Fibroblast of villous mesenchyme (primary cell): ENCODE data around the gene MYL12B. TPM values are rescaled to one million over a fixed set of nuclear protein-coding genes. Genes with fewer than 3 reads are reported as not detected.

Experiments
- DNase-seq: peaks from one replicate; pipeline ENCODE4 v3.0.0-alpha.2; 2010; ENCODE audit warnings: low read depth
- H3K4me3 ChIP-seq: 2 replicates; pipeline ENCODE4 v1.5.1; 2011; ENCODE audit warnings: low read depth, mild to moderate bottlenecking, low read length
- total RNA-seq: library from RNA; depleted of rRNA; stranded (reverse); fragments of >200 nt; gene quantifications from 2 replicates; pipeline ENCODE4 v1.2.3, GENCODE V29; 2012
- TF ChIP-seq, protein P1 (sequence below): IDR thresholded peaks from 2 replicates; pipeline ENCODE4 v1.5.1; 2012; ENCODE audit warnings: low read depth, mild to moderate bottlenecking, low read length; ENCODE audit not compliant: insufficient read depth

MYL12B gene
- total RNA-seq, 1 donor, result 426 TPM

DNA sequence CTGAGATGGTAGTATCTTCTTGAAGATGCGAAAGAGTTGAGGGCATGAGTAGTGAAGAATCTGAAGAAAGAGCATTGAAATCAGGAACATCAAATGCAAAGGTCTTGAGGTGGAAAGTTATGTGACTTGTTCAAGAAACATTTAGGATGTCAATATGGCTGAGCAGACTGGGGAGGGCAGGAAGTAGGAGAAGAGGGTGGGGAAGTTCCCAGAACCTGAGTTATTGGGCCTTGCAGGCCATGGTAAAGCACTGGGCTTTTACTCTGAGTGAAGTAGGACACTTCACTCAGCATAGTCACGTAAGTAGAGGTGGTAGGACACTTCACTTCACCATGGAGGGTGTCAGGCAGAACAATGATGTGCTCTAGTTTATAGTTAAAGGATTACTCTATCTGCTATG, 26.1 kb upstream of the MYL12B start:
- TF ChIP-seq, protein P1, sequence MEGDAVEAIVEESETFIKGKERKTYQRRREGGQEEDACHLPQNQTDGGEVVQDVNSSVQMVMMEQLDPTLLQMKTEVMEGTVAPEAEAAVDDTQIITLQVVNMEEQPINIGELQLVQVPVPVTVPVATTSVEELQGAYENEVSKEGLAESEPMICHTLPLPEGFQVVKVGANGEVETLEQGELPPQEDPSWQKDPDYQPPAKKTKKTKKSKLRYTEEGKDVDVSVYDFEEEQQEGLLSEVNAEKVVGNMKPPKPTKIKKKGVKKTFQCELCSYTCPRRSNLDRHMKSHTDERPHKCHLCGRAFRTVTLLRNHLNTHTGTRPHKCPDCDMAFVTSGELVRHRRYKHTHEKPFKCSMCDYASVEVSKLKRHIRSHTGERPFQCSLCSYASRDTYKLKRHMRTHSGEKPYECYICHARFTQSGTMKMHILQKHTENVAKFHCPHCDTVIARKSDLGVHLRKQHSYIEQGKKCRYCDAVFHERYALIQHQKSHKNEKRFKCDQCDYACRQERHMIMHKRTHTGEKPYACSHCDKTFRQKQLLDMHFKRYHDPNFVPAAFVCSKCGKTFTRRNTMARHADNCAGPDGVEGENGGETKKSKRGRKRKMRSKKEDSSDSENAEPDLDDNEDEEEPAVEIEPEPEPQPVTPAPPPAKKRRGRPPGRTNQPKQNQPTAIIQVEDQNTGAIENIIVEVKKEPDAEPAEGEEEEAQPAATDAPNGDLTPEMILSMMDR, result no peak

DNA sequence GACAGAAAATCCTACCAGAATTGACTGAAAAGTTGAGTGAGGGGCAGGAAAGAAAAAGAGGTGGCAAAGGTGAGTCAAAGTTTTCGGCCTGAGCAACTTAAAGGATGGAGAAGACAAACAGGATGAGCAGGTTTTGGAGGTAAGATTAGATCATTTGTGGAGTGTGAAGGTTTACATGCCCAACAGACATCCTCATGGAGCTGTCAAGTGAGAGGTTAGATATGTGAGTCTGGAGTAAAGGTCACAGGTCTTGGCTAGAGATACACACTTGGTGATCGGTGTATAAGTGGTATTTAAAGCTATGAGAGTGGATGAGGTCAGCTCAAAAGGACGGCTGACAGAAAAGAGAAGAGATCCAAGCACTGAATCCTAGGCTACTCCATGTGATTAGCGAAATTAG, 25.5 kb upstream of the MYL12B start:
- no peak for DNase-seq
- no peak overlapping the region for H3K4me3 ChIP-seq
- TF ChIP-seq, protein P1, result no peak

More for the DNA sequence above, 26.1 kb upstream of the MYL12B start:
- no peak for DNase-seq
- H3K4me3 ChIP-seq, result no peak overlapping the region

DNA sequence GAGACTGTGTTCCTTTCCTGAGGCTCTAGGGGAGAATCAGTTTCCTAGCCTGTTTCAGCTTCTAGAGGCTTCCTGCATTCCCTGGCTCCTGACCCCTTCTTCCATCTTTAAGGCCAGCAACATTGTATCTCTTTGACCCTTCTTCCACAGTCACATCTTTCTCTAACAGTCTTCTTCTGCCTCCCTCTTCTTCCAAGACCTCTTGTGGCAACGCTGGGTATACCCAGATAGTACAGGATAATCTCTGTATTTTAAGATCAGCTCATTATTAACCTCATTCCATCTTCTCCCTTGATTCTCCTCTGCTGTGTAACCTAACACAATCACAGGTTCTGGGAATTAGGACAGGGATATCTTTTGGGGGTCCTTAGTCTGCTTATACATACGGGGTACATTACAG, 23.2 kb upstream of the MYL12B start:
- TF ChIP-seq, protein P1, result peak; percentile 11
- no peak overlapping the region for H3K4me3 ChIP-seq
- no peak for DNase-seq

DNA sequence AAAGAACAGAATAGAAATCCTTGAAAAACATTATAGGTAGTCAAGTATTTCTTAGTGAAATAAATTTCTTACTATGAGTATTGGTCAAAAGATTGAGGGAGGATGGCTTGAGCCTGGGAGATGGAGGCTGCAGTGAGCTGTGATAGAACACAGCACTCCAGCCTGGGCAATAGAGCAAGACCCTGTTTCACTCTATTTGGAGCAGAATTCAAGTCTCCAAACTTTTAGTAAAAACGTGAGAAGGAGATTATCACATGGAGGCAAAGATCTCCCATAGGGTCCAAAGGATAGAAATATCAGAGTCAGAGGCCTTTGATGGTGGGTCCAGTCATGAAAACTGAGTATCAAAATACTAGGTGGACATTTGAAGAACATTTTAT, 16.8 kb upstream of the MYL12B start:
- H3K4me3 ChIP-seq, result no peak overlapping the region
- no peak for DNase-seq
- TF ChIP-seq, protein P1, result no peak

DNA sequence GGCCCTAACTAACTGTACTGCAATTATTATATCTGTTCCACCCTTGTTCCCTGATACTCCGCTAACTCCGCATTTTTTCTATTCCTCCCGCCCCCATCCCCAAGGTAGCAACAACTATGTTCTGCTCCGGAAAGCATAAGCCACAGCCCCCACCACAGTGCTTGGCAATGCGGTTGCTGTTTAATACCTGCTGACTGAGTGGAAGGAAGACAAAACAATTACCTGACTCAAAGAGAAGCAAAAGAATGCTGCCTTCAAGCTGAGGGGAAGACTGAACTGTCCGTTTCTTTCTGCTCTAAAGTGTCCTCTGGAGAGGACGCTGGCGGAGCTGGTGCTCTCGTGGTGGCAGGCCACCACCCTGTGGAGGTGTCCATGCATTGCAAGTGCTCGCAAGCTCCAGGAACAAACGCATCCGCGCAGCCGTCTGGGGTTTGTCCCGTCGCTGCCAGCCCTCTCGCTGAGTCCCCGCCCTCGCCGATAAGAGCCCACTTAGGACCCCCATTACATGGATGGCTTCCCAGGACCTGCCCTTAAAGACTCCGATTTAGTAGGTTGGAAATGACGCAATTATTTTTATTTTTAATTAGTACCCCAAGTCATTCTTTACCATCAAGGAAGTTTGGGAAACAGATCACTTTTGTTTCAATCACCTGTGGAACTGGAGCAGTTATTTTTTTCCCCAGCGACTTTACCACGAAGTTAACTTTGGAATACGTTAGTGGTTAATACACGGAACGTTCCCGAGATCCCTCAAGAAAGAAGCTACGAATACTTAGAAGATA, 15.9 kb upstream of the MYL12B start:
- peak; percentile 87 for DNase-seq
- TF ChIP-seq, protein P1, result peak; percentile 93
- H3K4me3 ChIP-seq, result peak overlapping the region; percentile 93

DNA sequence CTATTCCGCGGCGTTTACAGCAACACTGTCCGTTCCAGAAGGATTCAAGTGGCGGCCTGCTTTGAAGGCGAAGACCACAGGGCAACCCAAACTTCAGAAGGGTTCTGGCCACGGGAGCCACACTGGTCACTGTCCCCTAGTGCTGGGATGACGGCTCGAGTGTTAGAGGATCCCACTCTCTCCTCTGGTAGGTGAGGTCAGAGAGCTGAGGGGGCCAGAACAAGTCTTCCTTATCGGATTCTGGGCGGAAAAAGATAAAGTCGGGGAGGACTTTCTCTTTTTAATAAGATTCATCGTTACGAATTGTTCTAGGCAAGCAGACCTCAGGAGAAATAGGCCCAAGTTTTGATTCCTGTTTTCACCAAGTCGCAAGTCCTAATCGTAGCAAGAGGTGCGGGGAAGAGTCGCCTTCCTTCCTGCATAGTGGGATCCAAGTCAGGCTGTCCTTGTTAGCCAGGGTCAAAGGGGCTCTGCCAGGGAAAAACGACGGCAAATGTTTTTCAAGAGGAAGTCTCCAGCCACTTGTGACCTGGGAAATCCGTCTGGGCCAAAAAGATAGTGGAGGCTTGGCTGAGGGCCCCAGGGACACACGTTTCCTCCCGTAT, 15.2 kb upstream of the MYL12B start:
- peak overlapping the region; percentile 93 for H3K4me3 ChIP-seq
- no peak for DNase-seq
- TF ChIP-seq, protein P1, result no peak
